OCI-LY7 (cell line): ENCODE data around the gene FAM78B.

ENCODE experiments used
- CTCF ChIP-seq: fragments of 200-600 bp; sonication (generic); conservative IDR thresholded peaks from 2 replicates; pipeline ENCODE4 v1.5.1; 2014; ENCODE audit warnings: mild to moderate bottlenecking, antibody characterized with exemption, low read length, moderate library complexity, mixed read lengths
- EZH2phosphoT487 ChIP-seq: fragments of 200-600 bp; sonication (generic); IDR thresholded peaks from 2 replicates; pipeline ENCODE4 v1.6.1; 2018; ENCODE audit warnings: low read depth, borderline replicate concordance, mild to moderate bottlenecking, mixed run types, antibody characterized with exemption, low read length, moderate library complexity, mixed read lengths

- peak; percentile 44 for TF ChIP-seq CTCF
- peak; percentile 49; the same call in 1 of the 2 replicates for TF ChIP-seq EZH2phosphoT487
Observed at GRCh38 chr1:166164995-166165660, 1.7 kb downstream of the FAM78B start.
